DMS53 (cell line): ENCODE measurements around the gene TTC3.
"Not testable (repeated sequence)": the region's sequence is repeated elsewhere in the genome, so short reads cannot be mapped to it uniquely, and the experiment has no call there.

Experiments used
- DNase-seq: peaks from one replicate; lab custom pipeline; 2025; lab: John Stamatoyannopoulos, UW

The TTC3 gene

GRCh38 chr21:37093977-37094376 is 20.9 kb downstream of the TTC3 start:
- no peak for DNase-seq

GRCh38 chr21:37095821-37096220 is 22.8 kb downstream of the TTC3 start:
- DNase-seq: no peak

GRCh38 chr21:37098751-37099150 is 25.7 kb downstream of the TTC3 start:
- no peak for DNase-seq

DNA sequence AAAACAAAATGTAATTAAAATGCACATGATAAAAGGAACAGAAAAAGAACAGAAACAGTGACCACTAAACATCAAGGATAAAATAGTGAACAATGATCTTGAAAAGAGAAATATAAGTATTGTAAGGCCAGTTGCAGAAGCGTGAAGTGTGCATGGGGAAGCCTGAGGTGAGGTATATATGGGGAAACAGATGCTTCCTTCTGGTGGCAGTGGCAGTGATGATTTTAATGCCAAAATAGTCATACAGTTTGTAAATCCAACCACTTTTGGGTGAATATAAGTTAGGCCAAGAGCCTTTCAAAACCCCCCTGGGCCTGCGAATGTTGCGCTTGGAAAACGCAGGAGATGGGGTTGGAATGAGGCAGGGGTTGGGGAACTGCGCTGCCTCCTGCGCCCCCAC is 27.3 kb downstream of the TTC3 start:
- no peak for DNase-seq

- no peak for DNase-seq
Measured at GRCh38 chr21:37101384-37101783, 28.3 kb downstream of the TTC3 start.

GRCh38 chr21:37102746-37103145 is 29.7 kb downstream of the TTC3 start:
- DNase-seq: not testable (repeated sequence)

DNA sequence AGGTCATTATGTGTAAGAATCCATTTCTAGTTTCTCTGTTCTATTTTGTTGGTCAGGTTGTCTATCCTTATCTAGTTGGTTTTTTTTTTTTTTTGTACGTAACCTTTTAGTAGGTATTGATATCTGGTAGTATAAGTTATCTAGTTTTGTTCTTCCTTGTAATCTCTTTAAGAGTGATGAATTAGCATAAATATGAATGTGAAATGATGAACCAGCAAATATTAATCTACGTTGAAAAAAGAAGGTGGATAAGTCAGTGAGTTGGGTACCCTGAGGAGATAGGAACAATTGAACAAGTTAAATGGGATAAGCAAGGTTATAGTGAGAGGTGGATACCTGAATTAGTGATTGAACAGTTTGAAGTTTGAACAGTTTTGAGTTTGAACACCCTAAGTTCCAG is 33.9 kb downstream of the TTC3 start:
- DNase-seq: no peak

DNA sequence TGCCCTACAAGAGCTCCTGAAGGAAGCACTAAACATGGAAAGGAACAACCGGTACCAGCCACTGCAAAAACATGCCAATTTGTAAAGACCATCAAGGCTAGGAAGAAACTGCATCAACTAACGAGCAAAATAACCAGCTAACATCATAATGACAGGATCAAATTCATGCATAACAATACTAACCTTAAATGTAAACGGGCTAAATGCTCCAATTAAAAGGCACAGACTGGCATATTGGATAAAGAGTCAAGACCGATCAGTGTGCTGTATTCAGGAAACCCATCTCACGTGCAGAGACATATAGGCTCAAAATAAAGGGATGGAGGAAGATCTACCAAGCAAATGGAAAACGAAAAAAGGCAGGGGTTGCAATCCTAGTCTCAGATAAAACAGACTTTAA is 38.0 kb downstream of the TTC3 start:
- not testable (repeated sequence) for DNase-seq

GRCh38 chr21:37114301-37114700 is 41.2 kb downstream of the TTC3 start:
- not testable (repeated sequence) for DNase-seq

DNA sequence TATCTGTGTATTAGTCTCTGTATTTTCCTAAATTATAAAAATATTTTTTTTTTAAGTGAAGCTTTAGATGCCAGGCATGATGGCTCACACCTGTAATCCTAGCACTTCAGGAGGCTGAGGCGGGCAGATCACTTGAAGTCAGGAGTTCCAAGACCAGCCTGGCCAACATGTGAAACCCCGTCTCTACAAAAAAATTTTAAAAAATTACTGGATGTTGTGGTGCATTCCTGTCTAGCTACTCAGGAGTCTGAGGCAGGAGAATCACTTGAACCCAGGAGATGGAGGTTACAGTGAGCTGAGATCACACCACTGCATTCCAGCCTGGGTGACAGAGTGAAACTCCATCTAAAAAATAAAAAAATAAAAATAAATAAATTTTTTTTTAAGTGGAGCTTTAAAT is 43.4 kb downstream of the TTC3 start:
- not testable (repeated sequence) for DNase-seq

GRCh38 chr21:37117204-37117603 is 44.1 kb downstream of the TTC3 start:
- DNase-seq: peak; percentile 53

DNA sequence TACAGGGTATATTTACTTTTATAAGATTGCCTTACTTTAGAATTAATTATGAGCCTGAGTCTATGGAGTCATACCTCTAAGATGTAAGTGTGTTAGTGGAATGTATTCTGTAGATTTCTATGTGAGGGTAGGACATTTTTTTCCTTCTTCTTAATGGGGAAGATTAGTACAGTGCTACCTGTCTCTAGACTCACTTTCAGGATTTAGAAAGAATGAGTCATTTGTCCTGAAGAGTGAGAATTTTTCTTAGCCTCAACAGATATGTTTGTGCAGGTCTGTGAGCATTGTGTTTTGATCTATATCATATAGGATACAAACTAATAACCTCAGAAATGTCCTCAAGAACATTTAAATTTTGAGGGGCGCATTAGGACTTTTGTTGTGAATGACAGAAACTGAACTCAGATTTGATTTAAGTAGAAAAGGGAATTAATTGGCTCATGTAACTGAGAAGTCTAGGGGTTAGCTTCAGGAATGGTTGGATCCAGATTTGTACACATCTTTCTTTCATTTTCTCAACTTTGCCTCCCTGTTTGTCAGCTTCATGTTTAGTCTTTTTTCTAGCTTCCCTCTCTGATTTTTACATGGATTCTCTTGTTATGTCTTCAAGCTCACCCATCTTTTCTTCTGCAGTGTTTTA is 45.3 kb downstream of the TTC3 start:
- no peak for DNase-seq

DNA sequence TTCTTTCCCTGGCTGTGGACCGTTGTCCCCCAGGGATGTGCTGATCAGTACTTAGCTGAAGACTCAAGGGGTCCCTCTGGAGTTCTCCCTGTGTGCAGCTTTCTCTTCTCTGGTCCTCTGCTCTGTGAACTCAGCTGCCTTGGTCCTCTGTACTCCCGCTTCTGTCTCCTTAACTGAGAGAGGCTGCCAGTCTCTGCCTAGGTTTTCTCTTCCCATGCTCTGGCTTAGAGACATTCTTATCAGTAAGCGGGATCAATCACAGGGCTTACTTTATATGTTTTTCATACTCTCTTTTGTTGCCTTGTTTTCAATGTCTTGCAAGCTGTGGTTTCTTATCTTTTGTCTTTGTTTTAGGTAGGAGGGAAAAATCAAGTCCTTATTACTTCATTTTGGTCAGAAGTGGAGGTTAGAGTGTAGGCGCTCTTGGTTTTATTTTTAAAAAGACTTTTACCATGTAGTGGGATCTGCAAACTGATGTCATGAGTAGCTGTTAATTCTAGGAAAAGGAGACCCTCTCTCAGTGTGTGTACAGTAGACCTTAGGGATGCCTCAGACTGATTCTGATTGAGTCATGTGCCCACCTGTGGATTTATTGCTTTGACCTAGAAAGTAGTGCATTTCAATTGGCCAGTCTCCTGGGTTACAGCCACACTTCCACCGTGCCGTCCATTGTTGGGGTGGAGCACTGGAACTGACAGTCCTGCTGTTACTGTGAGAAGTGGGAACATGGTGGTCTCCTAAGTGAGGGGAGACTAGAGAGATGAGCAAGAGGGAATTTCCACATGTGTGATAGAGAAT is 46.6 kb downstream of the TTC3 start:
- no peak for DNase-seq

DNA sequence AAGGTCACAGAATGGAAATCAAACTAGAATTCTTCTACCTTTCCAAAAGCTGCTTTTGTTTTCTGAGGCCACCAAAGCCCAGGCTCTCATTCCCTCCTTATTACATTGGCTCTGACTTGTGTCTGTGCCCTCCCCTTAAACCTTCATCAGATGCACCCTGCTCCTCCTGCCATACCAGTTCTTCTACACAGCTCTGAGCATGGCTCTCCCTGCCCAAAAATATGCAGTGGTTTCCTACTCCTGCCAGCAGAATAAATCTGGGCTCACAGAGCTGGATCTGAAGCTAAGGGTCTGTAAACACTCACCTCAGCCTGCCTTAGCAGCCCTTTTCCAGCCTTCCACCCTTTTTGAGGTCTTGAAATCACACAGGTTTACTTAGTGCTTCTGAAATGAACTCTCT is 55.0 kb downstream of the TTC3 start:
- DNase-seq: no peak

DNA sequence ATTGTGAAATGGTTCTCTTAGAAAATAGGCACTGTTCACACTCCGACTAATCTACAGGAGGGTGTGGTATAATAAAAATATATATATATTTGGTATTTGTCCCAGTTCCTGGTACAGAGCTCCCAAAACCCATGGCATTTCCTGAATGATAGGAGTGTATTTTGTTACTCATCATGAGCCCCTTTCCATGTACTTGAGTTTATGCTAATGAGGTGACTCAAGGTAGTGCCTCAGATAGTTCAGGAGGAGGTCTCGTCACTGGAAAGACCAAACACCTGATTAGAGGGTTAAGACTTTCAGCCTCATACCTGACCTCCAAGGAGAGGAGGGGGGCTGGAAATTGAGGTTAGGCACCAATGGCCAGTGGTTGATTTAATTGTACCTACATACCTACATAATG is 57.9 kb downstream of the TTC3 start:
- no peak for DNase-seq

- DNase-seq: no peak
Measured at GRCh38 chr21:37136261-37136660, 63.2 kb downstream of the TTC3 start.

DNA sequence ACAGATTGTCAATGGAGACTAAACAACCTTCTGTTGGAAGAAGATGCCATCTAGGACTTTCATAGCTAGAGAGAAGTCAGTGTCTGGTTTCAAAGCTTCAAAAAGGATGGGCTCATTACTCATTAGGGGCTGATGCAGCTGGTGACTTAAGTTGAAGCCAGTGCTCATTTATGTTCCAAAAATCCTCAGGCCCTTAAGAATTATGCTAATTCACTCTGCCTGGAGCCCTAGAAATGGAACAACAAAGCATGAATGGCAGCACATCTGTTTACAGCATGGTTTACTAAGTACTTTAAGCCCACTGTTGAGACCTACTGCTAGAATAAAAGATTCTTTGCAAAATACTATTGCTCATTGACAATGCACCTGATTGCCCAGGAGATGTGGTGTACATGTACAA is 63.7 kb downstream of the TTC3 start:
- no peak for DNase-seq

DNA sequence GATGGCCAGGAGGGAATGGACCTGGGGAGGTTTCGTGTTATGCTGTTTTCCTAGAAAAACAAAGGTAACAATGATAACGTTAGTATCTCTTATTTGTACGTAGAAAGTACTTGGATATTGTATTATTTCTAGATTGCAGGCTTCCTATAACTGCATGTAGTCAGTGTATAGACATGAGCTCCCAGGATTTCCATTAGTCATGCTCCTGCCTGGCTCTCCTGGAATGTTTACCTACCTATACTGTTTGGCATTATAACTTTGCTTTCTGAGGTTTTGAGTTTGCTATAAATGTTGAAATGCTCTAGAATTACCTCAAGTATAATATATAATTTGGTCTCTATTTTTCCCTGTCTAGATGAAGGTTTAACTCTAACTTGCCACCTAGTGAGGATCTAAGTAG is 66.1 kb downstream of the TTC3 start:
- DNase-seq: no peak

DNA sequence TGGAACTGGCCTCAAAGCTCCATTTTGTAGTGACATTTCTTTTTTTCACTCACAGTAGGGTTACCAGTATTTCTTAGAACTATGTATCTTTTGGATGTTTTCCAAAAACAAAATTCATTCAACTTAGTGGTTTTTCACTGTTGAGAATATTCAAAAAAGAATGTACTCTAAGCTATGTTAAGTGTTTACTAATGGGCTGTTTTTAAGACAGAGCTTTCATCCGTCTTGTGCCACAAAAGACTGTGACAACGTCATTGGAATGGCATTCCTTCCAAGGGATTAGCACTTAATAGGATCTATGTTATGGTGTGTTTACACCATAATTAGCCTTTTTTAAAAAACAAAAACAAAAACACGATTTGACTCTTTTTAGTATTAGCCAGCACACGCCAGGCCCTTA is 66.8 kb downstream of the TTC3 start:
- DNase-seq: no peak

GRCh38 chr21:37143392-37143791 is 70.3 kb downstream of the TTC3 start:
- not testable (repeated sequence) for DNase-seq

GRCh38 chr21:37145635-37146111 is 72.6 kb downstream of the TTC3 start:
- DNase-seq: no peak

DNA sequence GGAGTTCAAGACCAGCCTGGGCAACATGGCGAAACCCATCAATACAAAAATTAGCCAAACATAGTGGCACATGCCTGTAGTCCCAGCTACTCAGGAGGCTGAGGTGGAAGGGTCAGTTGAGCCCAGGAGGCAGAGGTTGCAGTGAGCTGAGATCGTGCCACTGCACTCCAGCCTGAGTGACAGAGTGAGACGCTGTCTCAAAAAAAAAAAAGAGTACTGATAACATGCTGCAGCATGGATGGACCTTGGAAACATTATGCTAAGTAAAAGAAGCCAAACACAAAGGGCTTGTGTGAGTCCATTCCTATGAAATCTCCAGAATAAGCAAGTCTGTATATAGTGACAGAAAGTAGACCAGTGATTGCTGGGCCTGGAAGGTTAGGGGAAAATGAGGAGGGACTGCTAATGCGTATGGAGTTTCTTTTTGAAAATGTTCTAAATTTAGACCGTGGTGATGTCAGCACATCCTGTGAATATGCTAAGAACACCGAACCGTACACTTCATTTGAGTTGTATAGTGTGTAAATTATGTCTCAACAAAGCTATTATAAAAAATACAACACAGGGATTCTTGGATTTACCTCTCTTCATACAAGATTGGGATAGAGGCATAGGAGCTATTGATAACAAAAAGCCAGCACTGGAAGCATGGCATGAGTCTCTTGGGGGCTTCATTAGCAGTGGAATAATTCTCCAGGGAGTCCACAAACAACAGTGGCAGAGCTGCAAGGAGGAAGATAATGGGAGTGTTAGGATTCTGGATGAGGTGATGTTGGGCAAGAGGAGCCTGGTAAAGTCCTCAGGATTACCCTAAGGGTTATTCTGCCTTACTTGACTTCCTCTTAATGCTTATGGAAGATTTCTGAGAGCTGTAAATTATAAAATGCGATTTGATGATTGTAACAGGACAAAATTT is 73.5 kb downstream of the TTC3 start:
- no peak for DNase-seq

GRCh38 chr21:37149411-37149810 is 76.4 kb downstream of the TTC3 start:
- DNase-seq: no peak
